8988T (cell line): ENCODE data around the gene CCDC28A.

Experiments used
- DNase-seq: peaks from one replicate; pipeline ENCODE4 v3.0.0; 2011

The CCDC28A gene

DNA sequence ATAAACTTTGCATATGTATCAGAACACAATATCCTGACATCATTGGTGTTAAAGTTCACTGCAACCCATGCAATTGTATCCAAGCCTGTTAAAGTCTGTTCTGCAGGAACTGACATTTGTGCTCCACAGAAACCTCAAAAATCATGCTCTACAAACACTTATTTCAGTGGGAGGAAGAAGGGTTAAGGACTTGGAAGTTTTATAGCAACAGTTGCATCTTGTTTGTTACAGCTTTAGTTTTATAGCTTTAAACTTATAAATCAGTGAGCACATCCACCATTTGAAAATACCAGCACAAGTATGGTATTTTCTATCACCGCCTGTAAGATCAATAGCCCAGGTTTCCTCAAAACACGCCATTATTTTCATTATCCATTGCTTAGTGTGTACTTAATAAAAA is 23.2 kb downstream of the CCDC28A start:
- DNase-seq: no peak

DNA sequence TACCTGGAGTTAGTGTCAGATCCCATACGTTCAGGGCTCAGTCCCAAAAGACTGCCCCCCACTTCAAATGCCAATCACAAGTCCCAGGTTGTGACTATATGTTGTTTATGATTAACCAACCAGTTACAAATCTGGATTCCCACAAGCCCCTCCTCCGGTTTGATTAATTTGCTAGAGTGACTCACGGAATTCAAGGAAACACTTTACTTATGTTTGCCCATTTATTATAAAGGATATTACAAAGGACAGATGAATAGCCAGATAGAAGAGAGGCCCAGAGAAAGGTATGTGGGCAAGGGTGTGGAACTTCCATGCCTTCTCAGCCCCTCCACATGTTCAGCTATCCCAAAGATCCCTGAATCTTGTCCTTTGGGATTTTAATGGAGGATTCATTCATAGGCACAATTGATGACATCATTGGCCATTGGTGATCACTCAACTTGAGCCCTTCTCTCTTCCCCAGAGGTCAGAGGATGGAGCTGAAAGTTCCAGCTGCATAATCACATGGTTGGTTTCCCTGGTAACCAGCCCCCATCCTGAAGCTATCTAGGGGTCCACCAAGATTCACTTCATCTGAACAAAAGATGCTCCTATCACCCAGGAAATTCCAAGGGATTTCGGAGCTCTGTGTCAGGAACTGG is 24.4 kb downstream of the CCDC28A start:
- no peak for DNase-seq

DNA sequence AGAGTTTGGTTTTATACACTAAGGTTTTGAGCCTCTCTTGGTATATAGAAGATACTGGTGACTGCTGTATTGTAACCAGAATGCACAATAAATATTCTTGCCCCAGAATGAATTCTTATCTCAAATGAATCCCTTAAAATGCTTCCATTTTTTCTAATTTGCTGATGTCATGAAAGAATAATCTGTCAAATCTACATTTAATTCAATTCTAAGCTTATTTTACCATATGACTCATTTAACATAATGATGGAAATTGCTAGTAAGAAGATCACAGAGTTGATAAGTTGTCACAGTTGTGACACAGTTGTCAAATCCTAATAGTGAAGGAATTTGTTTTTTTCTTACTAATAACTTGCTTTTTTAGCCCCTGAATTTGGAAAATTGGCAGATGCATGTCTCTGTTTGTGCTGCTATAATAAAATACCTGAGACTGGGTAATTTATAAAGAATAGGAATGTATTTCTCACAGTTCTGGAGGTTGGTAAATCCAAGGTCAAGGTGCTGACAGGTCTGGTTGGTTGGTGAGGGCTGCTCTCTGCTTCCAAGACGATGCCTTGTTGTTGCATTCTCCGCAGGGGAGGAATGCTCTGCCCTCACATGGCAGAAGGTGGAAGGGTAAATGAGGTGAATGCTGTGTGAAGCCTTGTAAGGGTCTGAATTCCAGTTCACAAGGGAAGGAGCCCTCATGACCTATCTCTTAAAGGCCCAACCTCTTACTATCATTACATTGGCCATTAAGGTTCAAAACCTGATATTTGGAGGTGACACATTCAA is 27.0 kb downstream of the CCDC28A start:
- no peak for DNase-seq

DNA sequence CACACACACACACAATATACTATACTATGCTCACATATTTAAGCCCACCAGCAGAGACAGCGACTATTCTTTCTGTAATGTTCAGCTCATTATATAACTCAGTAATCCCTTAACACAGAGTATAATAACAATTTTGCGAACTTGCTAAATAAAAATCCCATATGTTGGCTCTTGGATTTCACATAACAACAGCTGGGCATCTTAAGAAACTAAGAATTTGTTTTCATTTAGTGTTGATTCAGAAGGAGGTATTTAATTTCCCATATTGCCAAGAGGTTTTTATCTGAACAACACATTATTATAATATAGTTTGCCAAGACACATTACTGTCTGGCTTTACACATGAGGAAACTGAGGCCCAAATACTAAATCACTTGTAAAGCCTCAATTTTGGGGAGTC is 29.8 kb downstream of the CCDC28A start:
- no peak for DNase-seq

DNA sequence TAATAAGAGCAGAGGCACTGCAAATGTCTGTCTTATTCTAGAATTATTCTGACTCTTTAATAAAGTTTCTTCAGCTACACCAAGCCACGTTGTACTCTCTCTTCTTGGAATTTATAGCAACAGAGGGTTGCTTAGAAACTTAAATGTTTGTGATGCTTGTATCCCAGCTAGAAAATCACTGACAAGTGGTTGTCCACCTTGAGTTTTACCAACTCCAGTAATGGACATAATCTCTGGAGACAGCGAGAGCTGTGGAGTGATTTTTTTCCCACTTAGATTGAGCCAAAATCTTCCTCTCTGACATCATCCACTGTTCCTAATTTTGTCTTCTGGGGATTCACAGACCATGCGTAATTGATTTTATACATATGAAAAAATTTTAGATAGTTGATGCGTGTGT is 30.3 kb downstream of the CCDC28A start:
- no peak for DNase-seq

DNA sequence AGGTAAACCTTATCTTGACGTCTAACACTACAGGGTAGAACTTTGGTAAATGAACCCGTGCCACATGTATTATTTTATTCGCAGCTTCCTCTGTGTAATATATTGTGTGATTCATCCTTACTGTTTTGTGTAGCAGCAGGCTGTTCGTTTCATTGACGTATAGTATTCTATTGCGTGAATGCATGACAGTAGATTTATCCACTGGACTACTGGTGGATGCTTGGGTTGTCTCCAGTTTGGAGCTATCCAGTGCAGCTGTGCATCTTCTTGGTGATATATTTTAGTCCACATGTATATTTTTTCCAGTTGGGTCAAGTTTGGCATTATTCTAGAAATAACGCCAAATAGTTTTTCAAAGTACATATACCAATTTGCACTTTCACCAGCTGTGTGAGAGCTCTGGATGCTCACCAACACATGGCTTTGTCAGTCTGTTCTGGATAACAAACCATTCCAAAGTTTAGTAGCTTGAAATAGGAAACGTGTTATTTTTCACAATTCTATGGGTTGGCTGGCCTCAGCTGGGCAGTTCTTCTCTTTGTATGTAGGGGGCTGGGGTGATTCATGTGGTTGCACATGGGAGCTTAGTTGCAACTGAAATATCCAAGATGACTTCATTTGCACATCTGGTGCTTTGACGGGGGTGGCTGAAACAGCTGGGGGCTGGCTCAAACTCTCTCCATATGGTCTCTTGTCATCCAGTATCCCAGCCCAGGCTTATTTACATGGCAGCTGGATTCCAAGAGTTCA is 31.6 kb downstream of the CCDC28A start:
- no peak for DNase-seq

DNA sequence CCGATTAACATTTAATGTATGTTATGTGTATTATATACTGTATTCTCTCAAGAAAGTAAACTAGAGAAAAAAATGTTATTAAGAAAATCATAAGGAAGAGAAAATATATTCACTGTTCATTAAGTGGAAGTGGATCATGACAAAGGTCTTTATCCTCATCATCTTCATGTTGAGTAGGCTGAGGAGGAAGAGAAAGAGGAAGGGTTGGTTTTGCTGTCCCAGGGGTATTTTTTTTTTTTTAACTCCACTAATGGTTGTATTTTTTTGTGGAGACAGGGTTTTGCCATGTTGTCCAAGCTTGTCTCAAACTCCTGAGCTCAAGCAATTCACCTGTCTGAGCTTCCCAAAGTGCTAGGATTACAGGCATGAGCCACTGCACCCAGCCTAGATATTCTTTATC is 33.3 kb downstream of the CCDC28A start:
- no peak for DNase-seq

DNA sequence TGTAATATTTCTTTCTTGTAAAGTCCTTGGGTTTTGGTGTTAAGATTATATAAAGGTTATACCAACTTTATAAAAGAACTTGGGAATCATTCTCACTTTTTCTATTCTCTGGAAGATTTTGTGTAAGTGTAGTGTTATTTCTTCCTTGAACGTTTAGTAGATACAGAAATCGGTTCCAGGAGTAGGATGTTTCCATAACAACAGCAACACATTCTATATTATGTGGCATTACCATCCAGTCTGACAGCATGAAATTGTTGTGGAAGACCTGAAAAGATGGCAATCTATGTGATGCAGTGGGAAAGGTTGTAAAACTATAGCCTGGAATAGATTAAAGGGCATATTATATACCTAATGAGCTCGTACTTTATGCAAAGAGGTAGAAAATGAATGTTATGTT is 36.1 kb downstream of the CCDC28A start:
- no peak for DNase-seq

DNA sequence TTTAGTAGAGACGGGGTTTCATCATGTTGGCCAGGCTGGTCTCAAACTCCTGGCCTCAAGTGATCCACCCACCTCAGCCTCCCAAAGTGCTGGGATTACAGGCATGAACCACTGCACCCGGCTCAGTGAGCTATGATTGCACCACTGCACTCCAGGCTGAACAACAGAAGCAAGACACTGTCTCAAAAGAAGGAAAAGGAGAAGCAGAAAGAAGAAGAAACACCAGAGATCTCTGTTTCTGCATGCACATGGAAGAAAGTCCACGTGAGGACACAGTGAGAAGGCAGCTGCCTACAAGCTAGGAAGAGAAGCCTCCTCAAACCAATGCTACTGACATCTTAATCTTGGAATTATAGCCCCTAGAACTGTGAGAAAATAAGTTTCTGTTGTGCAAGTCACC is 38.3 kb downstream of the CCDC28A start:
- no peak for DNase-seq

DNA sequence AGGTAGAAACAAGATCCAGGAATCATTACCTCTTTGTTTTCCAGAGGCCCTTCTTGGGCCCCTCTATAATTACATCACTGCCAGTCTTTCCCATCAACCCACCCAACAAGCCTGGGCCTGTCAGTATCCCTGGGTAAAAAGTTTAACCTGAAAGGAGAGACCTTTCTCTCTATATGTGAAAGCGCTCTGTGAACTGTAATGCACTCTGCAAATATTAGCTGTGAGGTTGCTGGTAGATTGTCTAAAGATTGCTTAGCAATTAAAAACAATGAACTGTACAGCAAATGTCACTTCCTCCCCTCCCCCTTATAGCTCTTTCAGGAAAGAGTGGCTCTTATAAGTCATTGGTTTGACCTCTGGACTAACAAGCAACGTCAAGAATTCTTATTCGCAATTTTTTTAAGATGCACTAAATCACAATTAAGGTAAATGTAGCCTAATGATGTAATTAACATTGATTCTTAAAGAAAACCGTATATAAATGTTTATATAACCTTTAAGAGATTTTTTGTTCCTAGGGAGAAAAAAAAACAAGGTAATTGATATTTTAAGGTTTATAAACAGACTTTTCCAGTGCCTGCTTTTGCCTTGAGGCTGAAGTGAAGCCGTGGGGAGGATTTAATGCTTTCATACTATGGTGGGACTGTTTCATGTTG is 40.7 kb downstream of the CCDC28A start:
- DNase-seq: no peak

DNA sequence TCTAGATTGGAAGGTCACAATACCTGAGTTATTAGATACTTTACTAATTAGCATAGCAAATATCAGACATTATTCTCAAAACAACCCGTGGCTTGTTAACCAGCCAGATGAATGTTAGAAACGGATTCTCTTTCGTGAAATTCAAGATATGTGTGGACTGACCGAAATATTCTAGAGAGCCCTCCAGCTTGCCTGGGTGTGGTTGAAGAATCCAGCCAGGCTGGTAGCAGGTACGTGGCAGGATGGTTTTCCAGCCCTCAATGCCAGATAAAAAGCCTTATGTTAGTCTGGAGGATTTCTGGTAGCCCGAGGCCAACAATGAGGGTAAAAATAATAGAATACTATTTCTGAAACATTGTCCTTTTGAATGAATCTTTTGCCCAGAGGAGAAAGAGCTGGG is 41.7 kb downstream of the CCDC28A start:
- no peak for DNase-seq

DNA sequence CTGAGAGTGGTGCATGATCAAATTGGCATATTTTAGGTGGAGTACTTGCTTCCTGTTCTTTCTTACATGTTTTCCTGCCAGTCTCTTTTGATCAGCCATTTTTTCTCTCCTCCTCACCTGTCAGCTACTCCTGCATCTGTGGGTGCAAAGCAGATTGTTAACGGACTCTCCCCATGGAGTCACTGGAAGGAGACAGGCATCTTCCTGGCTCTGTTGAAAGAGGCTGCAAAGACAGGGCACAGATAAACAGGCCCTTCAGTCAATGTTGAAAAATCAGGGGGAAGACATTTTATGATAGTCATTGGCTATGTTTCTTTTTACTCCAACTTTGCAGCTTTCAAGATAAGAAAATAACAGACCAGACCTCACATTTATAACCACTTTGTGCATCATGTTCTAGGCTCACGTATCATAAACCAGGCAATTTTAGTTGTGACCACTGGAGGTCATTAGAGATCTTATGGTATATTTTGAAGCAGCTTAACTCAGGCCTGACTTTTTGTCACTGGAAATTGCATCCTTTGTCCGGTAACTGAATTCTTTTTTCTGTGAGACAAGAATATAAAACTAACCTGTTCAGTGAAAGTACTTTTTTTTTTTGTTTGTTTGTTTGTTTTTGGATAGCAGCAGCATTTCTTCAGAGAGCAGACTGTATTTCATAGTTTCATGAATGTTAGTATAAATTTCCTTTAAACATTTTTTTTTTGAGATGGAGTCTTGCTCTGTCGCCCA is 42.4 kb downstream of the CCDC28A start:
- DNase-seq: no peak

DNA sequence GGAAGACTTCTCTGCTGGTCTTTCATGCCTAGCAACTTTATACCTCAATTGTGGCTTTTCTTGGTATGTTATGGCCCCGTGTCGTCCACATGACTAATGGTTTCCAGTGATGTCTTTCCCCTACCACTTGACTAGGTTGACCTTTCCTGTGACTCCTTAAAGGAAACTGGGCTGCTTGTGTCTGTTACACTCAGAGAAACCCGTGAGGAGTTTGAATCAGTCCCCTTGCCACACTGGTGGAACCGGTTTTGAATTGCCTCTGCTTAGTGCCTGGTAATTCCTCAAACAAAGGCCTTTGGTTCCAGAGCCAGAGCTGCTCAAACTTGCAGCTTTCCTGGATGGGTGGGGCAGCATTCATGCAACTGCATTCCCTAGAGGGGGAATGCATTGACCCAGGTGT is 44.2 kb downstream of the CCDC28A start:
- no peak for DNase-seq

DNA sequence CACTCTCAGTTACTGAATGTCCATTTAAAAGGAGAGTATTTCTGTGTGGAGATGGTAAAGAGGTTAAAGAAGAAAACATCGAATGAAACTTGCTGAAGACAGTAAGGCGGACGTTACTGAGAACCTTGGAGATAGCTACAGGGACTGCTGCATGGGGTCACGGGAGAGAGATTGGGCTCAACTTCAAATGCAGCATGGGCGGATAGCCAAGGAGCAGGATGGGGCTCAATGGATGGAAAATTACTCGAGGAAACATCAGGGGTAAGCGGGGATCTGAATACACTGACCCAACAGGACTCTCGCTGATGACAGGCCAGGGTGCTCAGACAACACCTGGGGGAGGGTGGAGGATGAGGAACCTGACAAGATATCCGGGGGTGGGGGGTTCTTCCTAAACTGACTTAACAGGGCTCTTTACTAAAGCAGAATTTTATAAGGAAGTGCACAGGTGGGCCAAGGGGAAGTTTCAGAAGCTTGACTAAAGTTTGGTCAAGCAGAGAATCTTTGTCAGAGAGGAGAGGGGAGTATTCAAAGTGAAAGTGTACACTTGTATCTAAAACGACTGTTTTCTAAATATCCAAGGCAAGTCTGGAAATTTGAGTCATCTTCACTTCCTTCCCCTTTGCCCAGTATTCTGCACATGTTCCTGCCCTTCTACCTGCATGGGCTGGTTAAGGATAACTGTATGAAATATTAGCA is 45.1 kb downstream of the CCDC28A start:
- no peak for DNase-seq

DNA sequence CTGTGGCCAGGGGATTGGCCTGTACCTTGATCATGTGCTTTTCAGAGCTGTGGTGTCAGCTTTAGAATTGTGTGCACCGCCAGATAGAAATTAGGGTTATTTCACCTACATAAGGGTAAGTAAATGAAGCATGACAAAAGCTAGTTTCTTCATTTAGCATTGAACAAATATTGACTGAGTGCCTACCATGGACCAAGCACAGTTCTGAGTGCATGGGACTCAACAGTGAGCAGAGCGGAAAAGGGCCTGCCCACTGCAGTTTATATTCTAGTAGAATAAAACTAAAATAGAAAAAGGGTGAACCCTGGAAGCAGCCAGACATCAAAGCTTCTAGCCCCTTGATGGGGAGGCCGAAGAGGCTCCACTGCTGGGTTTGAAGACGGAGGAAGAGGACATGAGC is 48.0 kb downstream of the CCDC28A start:
- DNase-seq: no peak

DNA sequence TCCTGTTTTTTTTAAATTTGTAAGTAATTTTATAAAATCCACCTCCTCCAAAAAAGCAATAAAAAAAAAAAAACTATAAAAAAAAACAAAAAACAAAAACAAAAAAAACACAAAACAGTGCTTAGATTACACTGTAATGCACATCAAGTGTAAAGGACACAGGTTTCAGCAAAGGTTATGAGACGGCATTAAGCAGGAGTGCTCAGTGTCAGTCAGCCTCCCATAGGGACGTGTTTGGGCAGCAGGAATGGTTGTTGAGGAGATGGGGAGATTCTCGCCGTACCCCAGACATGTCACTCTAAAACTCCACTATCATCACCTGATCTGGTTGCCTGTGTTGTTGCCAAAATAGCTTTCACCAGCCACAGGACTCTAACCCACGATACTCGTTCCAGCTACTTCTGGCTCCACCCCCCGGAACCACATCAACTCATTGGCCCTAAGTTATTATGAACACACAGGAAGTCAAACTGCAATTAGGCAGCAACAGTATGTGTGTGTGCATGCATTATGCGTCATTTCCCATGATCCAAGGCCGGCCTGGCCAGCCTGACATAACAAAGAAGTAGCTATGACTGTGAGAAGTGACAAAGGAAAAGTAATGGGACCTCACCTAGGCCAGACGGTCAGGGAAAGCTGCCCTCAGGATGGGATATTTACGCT is 51.0 kb downstream of the CCDC28A start:
- no peak for DNase-seq

DNA sequence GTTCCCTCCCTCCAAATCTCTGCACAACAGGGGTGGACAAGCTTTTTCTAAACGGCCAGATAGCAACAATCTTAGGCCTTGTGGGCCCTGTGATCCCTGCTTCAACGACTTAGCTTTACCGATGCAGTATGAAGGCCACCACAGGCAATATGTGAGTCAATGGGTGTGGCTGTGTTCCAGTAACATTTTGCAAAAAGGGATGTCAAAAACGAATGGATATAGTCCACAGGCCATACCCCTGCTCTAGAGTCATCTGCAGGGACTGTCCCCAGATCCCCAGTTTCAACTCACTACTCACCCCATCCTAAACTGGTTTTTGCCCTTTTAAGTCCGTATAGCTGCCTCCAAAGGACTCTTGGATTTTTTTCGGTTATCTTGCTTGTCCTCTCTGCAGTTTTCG is 56.7 kb downstream of the CCDC28A start:
- no peak for DNase-seq

DNA sequence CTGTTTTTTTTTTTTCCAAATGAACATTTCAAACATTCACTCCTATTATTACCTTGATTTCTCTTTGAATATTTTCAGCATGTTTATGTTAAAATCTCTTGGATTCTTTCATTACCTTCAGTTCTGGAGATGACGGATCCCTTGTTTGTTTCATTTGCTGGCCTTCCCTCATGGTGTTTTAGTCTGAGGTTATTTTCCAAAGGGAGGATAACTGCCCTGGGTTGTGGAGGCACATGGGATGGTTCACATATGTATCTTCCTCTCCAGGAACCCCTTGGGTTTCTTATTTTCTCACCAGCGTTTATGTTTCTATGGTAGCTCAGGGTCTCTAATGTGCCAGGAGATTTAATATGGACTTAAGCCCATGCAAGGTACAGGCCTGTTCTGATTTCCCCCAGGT is 58.6 kb downstream of the CCDC28A start:
- DNase-seq: no peak

DNA sequence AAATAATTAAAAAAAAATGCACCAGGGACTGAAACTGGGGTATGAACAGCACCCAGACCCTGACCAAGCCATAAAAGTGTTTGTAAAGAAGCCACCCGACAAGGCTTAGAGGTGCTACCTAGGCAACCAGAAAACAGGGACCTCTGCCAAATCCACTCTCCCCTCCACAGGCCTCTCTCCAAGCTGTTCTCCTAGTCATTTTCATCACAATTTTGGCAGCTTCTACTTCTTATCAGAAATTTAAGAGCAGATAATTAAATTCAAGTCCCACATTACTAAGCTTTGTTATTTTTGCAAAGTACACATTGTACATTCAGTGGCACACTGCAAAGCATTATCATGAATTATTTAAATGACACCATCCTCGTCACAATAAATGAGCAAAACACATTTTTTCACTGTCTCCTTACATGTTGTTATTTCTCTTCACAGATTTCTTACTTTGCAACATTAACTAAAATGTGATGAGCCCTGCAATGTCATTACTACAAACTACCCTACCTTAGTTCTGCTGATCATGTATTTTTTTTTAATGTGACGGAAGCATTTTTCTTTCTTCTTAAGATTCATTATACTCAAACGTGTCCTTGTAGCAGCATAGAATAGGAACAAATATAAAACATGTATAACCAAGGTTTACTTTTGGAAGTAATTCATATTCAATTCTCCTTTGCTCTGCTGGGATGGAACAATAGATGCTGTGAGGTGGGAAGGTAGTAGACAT is 60.4 kb downstream of the CCDC28A start:
- DNase-seq: no peak

DNA sequence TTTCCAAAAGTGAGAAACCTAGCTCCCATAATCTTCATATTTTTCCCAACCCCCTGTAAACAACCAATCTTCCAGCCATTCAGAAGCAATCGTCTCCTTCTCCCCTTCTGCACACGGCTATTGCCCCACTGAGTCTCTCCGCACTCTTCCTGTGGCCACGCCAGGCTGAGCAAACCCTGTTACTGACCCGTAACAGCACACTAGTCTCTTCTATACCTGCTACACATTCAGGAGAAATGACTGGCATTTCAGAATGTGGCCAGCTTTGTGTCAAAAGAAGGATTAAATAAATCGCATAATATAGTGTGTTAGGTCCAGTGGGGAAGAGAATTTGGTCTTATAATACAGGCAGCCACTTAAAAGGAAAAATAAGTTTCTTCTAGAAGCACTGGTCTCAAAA is 63.7 kb downstream of the CCDC28A start:
- DNase-seq: no peak
